DMS79 treated with DMSO at 0.1 percent for 48 hours (cell line): ENCODE data around the gene BLTP3B.

Source experiments
- DNase-seq: peaks from one replicate; lab custom pipeline; 2025; lab: John Stamatoyannopoulos, UW

Gene BLTP3B

DNA sequence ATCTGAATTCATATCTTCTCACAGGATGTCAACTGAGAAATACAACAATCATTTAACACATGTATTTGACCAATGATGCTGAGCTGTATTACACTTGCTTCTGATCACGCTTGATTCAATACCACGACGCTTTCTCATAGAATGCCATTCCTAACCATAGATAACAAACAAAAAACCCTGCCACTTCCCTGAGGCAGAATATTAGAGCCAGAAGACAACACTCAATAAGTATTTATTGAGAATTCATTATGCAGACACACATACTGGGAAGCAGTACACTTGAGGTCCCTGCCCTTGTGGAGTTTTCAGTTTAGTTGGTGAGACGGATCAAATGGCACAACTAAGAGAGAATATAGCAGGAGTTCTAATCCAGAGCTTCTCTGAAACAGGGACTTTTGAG, 32.4 kb downstream of the BLTP3B start:
- DNase-seq, result no peak

DNA sequence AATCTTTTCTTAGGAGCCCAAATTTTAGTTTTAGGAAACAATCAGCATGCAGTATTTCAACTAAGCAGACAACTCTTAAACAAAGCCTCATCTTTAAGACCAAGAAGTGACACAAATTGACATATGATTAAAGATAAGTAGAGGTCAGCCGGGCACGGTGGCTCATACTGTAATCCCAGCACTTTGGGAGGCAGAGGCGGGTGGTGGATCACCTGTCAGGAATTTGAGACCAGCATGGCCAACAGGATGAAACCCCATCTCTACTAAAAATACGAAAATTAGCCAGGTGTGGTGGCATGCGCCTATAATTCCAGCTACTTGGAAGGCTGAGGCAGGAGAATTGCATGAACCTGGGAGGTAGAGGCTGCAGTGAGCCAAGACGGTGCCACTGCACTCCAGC, 35.8 kb downstream of the BLTP3B start:
- no peak for DNase-seq

DNA sequence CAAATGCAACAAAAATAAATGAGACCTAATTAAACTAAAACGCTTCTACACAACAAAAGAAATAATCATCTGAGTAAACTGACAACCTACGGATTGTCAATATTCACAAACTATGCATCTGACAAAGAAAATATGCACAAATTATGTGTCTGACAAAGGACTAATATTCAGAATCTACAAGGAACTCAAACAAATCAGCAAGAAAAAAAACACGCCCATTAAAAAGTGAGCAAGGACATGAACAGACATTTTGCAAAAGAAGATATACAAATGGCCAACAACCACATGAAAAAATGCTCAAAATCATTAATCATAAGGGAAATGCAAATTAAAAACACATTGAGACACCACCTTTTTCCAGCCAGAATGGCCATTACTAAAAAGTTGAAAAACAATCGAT, 37.0 kb downstream of the BLTP3B start:
- DNase-seq, result no peak

DNA sequence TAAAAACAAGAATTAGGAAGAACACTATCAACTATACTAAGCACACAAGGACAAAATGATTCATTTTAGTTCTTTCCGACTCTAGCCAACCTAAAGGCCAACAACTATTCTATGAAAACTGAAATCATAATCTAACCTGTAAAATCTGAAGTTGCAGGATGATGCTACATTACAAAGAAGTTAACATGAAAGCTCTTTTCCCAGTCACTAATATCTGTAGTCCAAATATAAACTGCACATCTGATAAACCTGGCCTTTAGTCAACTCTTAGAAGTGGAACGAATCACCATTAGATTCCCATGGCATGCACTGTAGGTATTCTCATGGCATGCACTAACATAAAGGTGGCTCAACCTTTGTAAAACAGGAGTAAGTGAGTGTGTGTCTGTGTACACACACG, 41.7 kb downstream of the BLTP3B start:
- no peak for DNase-seq
